HepG2 (cell line): ENCODE measurements around the gene ANKRD11. TPM values are rescaled to one million over a fixed set of nuclear protein-coding genes. Genes with fewer than 3 reads are reported as not detected.

ENCODE experiments used
- ATAC-seq: fragments of 200-7000 bp; cut with Tn5 transposase; 3 replicates; pipeline ENCODE4 v1.9.1; 2020; ENCODE audit warnings: mild to moderate bottlenecking, moderate library complexity
- BruUV-seq: library from RNA; stranded (reverse); fragments of 400-500 nt; replicated peaks from 2 replicates; lab custom pipeline; 2021; lab: Mats Ljungman, UMichigan
- CTCF ChIA-PET: fragments of 300-600 bp; formaldehyde crosslinking; extraction: SDS; loops from one replicate; lab custom pipeline; 2021; ENCODE audit warnings: low total read pairs, inconsistent platforms, low intra/inter-chr PET ratio; lab: Yijun Ruan, JAX
- POLR2A ChIA-PET: fragments of 350-600 bp; sonication (Branson Sonifier 250); formaldehyde crosslinking; loops from one replicate; lab custom pipeline; 2020; ENCODE audit warnings: antibody characterized with exemption, inconsistent platforms; lab: Yijun Ruan, JAX
- DNase-seq: peaks from one replicate; pipeline ENCODE4 v3.0.0-alpha.2; 2015; ENCODE audit warnings: low spot score
- FAIRE-seq: peaks from 3 replicates; lab custom pipeline; 2011; peaks lifted over from hg19 to GRCh38; lab: Jason Lieb, UNC
- H2AFZ ChIP-seq: one replicate; pipeline ENCODE4 v1.6.1; 2011; ENCODE audit warnings: low read length, inconsistent platforms
- H3K27ac ChIP-seq: fragments of 300-600 bp; 3 replicates; pipeline ENCODE4 v1.8.0; 2011; ENCODE audit warnings: mixed run types, mild to moderate bottlenecking, mixed read lengths, low read length, inconsistent platforms; ENCODE audit not compliant: insufficient read depth; ENCODE audit errors: extremely low read length
- H3K27me3 ChIP-seq, 2 experiments: fragments of 200-600 bp in 1 of 2; 2 replicates in 1 of 2; 3 replicates in 1 of 2; pipeline versions ENCODE4 v1.6.0 to v1.8.0; 2011; ENCODE audit warnings: low read length in 2 of 2, mild to moderate bottlenecking in 2 of 2, moderate library complexity in 2 of 2, inconsistent platforms in 1 of 2; ENCODE audit not compliant: insufficient read depth in 2 of 2, control insufficient read depth in 1 of 2
- H3K36me3 ChIP-seq, 2 experiments: fragments of 200-600 bp in 1 of 2; replicated peaks in 1 of 2; 2 replicates in 1 of 2; 3 replicates in 1 of 2; pipeline versions ENCODE4 v1.5.1 to v1.8.0; 2011; ENCODE audit warnings: low read length in 2 of 2, inconsistent platforms in 1 of 2; ENCODE audit not compliant: insufficient read depth in 2 of 2, control insufficient read depth in 1 of 2
- H3K4me1 ChIP-seq: 2 replicates; pipeline ENCODE4 v1.5.1; 2012; ENCODE audit warnings: low read length, inconsistent platforms; ENCODE audit not compliant: insufficient read depth
- H3K4me2 ChIP-seq: 2 replicates; pipeline ENCODE4 v1.6.0; 2011; ENCODE audit warnings: low read depth, low read length, inconsistent platforms
- H3K4me3 ChIP-seq, 3 experiments: fragments of 200-600 bp in 1 of 3; sonication (generic), shearing (Covaris generic) in 1 of 3; replicated peaks in 1 of 3; 2 replicates each; pipeline ENCODE4 v1.5.1; 2011 to 2016; ENCODE audit warnings: low read length in 3 of 3, inconsistent platforms in 2 of 3, low read depth in 2 of 3, mild to moderate bottlenecking in 2 of 3, control low read depth in 1 of 3, mixed read lengths in 1 of 3; ENCODE audit not compliant: insufficient read depth in 1 of 3
- H3K79me2 ChIP-seq: one replicate; pipeline ENCODE4 v1.6.1; 2011; ENCODE audit warnings: low read length, inconsistent platforms; ENCODE audit not compliant: insufficient read depth
- H3K9ac ChIP-seq: 2 replicates; pipeline ENCODE4 v1.6.0; 2011; ENCODE audit warnings: mild to moderate bottlenecking, low read depth, low read length, inconsistent platforms; ENCODE audit not compliant: insufficient read depth
- H3K9me3 ChIP-seq: 2 replicates; pipeline ENCODE4 v1.5.1; 2012; ENCODE audit warnings: mild to moderate bottlenecking, low read length
- H4K20me1 ChIP-seq: 2 replicates; pipeline ENCODE4 v1.6.0; 2011; ENCODE audit warnings: inconsistent platforms, mild to moderate bottlenecking, low read length, moderate library complexity; ENCODE audit not compliant: insufficient read depth
- AGO2 ChIP-seq: fragments of 200-400 bp; formaldehyde crosslinking; optimal IDR thresholded peaks from 2 replicates; pipeline ENCODE3; 2017; ENCODE audit warnings: mild to moderate bottlenecking, low read depth, low read length, moderate library complexity
- CENPT ChIP-seq: sonication (generic); formaldehyde crosslinking; IDR thresholded peaks from 2 replicates; pipeline ENCODE4 v1.8.0; 2022; ENCODE audit warnings: low read depth, mild to moderate bottlenecking, moderate library complexity, missing genetic modification reagents
- EHMT2 ChIP-seq: fragments of 200-600 bp; sonication (generic); IDR thresholded peaks from 2 replicates; pipeline ENCODE4 v1.7.0; 2017; ENCODE audit warnings: antibody characterized with exemption, low read depth, low read length, borderline replicate concordance
- GFI1 ChIP-seq: sonication (generic); formaldehyde crosslinking; IDR thresholded peaks from 2 replicates; pipeline ENCODE4 v1.5.0; 2020; ENCODE audit warnings: missing genetic modification reagents, mild to moderate bottlenecking, borderline replicate concordance
- GZF1 ChIP-seq: sonication (generic); formaldehyde crosslinking; IDR thresholded peaks from 2 replicates; pipeline ENCODE4 v1.5.1; 2020; ENCODE audit warnings: mild to moderate bottlenecking, missing genetic modification reagents
- JARID2 ChIP-seq: sonication (generic); formaldehyde crosslinking; IDR thresholded peaks from 2 replicates; pipeline ENCODE4 v1.8.1; 2023; ENCODE audit warnings: missing genetic modification reagents, inconsistent platforms; ENCODE audit not compliant: insufficient replicate concordance
- JDP2 ChIP-seq: sonication (generic); formaldehyde crosslinking; IDR thresholded peaks from 2 replicates; pipeline ENCODE4 v1.8.1; 2022; ENCODE audit warnings: missing genetic modification reagents, borderline replicate concordance
- KDM3A ChIP-seq: IDR thresholded peaks from 2 replicates; pipeline ENCODE4 v1.6.1; 2018; ENCODE audit warnings: low read depth, missing compliant biosample characterization
- PHF21A ChIP-seq: sonication (generic); formaldehyde crosslinking; IDR thresholded peaks from 2 replicates; pipeline ENCODE4 v1.5.0; 2020; ENCODE audit warnings: mild to moderate bottlenecking, missing genetic modification reagents
- PLRG1 ChIP-seq: fragments of 450-650 bp; conservative IDR thresholded peaks from 2 replicates; pipeline ENCODE4 v1.6.1; 2016
- RBM22 ChIP-seq: fragments of 200-400 bp; formaldehyde crosslinking; optimal IDR thresholded peaks from 2 replicates; pipeline ENCODE3; 2017; ENCODE audit warnings: mild to moderate bottlenecking, low read length, moderate library complexity
- SKI ChIP-seq: fragments of 450-650 bp; IDR thresholded peaks from one replicate; pipeline ENCODE4 v1.6.1; 2018; ENCODE audit warnings: mild to moderate bottlenecking; ENCODE audit not compliant: partially characterized antibody
- SMARCC2 ChIP-seq: fragments of 450-650 bp; IDR thresholded peaks from 2 replicates; pipeline ENCODE4 v1.6.1; 2017; ENCODE audit warnings: antibody characterized with exemption, mild to moderate bottlenecking
- SNAPC2 ChIP-seq: sonication (generic); formaldehyde crosslinking; IDR thresholded peaks from 2 replicates; pipeline ENCODE4 v1.8.1; 2022; ENCODE audit warnings: mild to moderate bottlenecking, missing genetic modification reagents
- ZFX ChIP-seq: sonication (generic); formaldehyde crosslinking; IDR thresholded peaks from 2 replicates; pipeline ENCODE4 v1.4.0; 2020; ENCODE audit warnings: mild to moderate bottlenecking, low read depth, missing genetic modification reagents, moderate library complexity
- ZNF3 ChIP-seq: IDR thresholded peaks from 2 replicates; pipeline ENCODE4 v1.7.0; 2017; ENCODE audit warnings: inconsistent platforms
- ZNF446 ChIP-seq: sonication (generic); formaldehyde crosslinking; IDR thresholded peaks from 2 replicates; pipeline ENCODE4 v1.5.0; 2020; ENCODE audit warnings: mild to moderate bottlenecking, missing genetic modification reagents
- ZNF547 ChIP-seq: sonication (generic); formaldehyde crosslinking; IDR thresholded peaks from 2 replicates; pipeline ENCODE4 v1.5.1; 2020; ENCODE audit warnings: mild to moderate bottlenecking, missing genetic modification reagents
- ZNF589 ChIP-seq: sonication (generic); formaldehyde crosslinking; conservative IDR thresholded peaks from 2 replicates; pipeline ENCODE4 v1.8.0; 2022; ENCODE audit warnings: mild to moderate bottlenecking, moderate library complexity, missing genetic modification reagents
- ZNF777 ChIP-seq: sonication (generic); formaldehyde crosslinking; IDR thresholded peaks from 2 replicates; pipeline ENCODE4 v1.4.0; 2020; ENCODE audit warnings: missing genetic modification reagents
- WGBS: methylation state at CpG from one replicate; pipeline ENCODE4 v1.1.6; 2017; ENCODE audit warnings: low lambda C conversion rate; 5-methylcytosine and 5-hydroxymethylcytosine counted together
- in situ Hi-C: cut with HindIII; loops from 2 replicates; pipeline ENCODE4 v1.10.0; 2017; ENCODE audit warnings: low pct_unique_long_range_greater_than_20kb; ENCODE audit not compliant: extremely low pct_ligation_motif_present
- intact Hi-C: fragments of 100-400 bp; cut with micrococcal nuclease; formaldehyde crosslinking; loops from one replicate; pipeline ENCODE4 v1.10.0; 2022; ENCODE audit not compliant: unreplicated experiment
- polyA plus RNA-seq, 8 experiments: library from polyadenylated mRNA; depleted of rRNA in 3 of 8; stranded (reverse) in 7 of 8; unstranded in 1 of 8; fragments of >200 nt; fragmentation: Illumina TruSeq in 4 of 8; extraction: Trizol in 4 of 8; gene quantifications; 2 replicates each; pipeline versions ENCODE4 v1.2.1 to v1.2.3, GENCODE V29; 2011 to 2016; ENCODE audit warnings: low read depth in 4 of 8, missing spikeins in 1 of 8, mixed read lengths in 1 of 8; ENCODE audit not compliant: insufficient read depth in 1 of 8
- total RNA-seq, 5 experiments: library from RNA; depleted of rRNA; stranded (reverse); fragments of >200 nt; fragmentation: Illumina TruSeq; extraction: Trizol; gene quantifications; 2 replicates each; pipeline ENCODE4 v1.2.3, GENCODE V29; 2016; ENCODE audit warnings: low read depth in 1 of 5

The ANKRD11 gene
- total and polyA plus RNA-seq, 2 of the 13 experiments (the other 11 are each of a cell fraction or from before 2014, with no cell fraction given) = 21.4 to 38.4 TPM

- TF ChIP-seq ZNF3 (CRISPR knock-in tag) (no peak), CENPT (no peak), RBM22 (peak; percentile 47)
- TF ChIP-seq, all 625 proteins: peak for 2
Measured at GRCh38 chr16:89397331-89397861, 93.0 kb downstream of the ANKRD11 start (continued).

GRCh38 chr16:89396156-89396555, 94.2 kb downstream of the ANKRD11 start:
- CTCF ChIA-PET = no interaction called here
- WGBS = 85% methylated on average over 13 of the region's 13 CpGs
- Histone ChIP-seq H3K27me3 (no peaks in the 10 kb centered on the region), H3K9me3 (no peaks in the 10 kb centered on the region), H3K79me2 (peaks cover 87% of the 10 kb centered on the region), H4K20me1 (peaks cover 86% of the 10 kb centered on the region), H3K4me2 (peak overlapping the region; percentile 65), H3K27ac (peak overlapping the region; percentile 65), H3K36me3 (peaks cover 7 to 27% of the 10 kb centered on the region in 2 experiments), H2AFZ (no peak overlapping the region), H3K4me3 (no peak overlapping the region), H3K4me1 (peaks cover 51% of the 10 kb centered on the region), H3K9ac (peak overlapping the region; percentile 19)
- no peak for TF ChIP-seq GZF1 (CRISPR knock-in tag)
- TF ChIP-seq ZNF547 (CRISPR knock-in tag) = no peak
- TF ChIP-seq ZNF777 (CRISPR knock-in tag) = no peak
- TF ChIP-seq SKI = no peak
- TF ChIP-seq SMARCC2 = no peak
- no peak for TF ChIP-seq EHMT2
- no peak for TF ChIP-seq JARID2 (CRISPR knock-in tag)
- no peak for TF ChIP-seq PHF21A (CRISPR knock-in tag)
- TF ChIP-seq AGO2 = peak; percentile 10
- TF ChIP-seq ZNF589 (CRISPR knock-in tag) = 0 out of 2 replicates have a peak, but pooled peaks have one; percentile 9
- no peak for TF ChIP-seq ZFX (CRISPR knock-in tag)
- no peak for TF ChIP-seq SNAPC2 (CRISPR knock-in tag)
- TF ChIP-seq PLRG1 = no peak
- TF ChIP-seq KDM3A = no peak
- no peak for TF ChIP-seq JDP2 (CRISPR knock-in tag)
- no peak for TF ChIP-seq GFI1 (CRISPR knock-in tag)
- no peak for TF ChIP-seq ZNF446
- intact Hi-C loops (no loop called here), in situ Hi-C loops (no loop called here)
- POLR2A ChIA-PET = no interaction called here
- no TSS peak for BruUV-seq
- no peak for DNase-seq
- no peak for FAIRE-seq
- ATAC-seq = no peak
